Fibroblast of lung (primary cell): Measurements from ENCODE around the gene UAP1L1. TPM values are rescaled to one million over a fixed set of nuclear protein-coding genes. Genes with fewer than 3 reads are reported as not detected.

Experiments used
- DNase-seq, 2 donors: peaks; one replicate each; pipeline versions ENCODE4 v3.0.0 to v3.0.0-alpha.2; 2010; ENCODE audit warnings: low read depth in 2 of 2
- H2AFZ ChIP-seq: 2 replicates; pipeline ENCODE4 v1.5.1; 2012; ENCODE audit warnings: low read length, control low read depth, inconsistent platforms
- H3K27ac ChIP-seq: 2 replicates; pipeline ENCODE4 v1.5.1; 2011; ENCODE audit warnings: low read length, control low read depth; ENCODE audit not compliant: insufficient read depth
- H3K27me3 ChIP-seq: 2 replicates; pipeline ENCODE4 v1.5.1; 2011; ENCODE audit warnings: mild to moderate bottlenecking, low read length; ENCODE audit not compliant: control insufficient read depth, insufficient read depth
- H3K36me3 ChIP-seq: 2 replicates; pipeline ENCODE4 v1.5.1; 2011; ENCODE audit warnings: low read length; ENCODE audit not compliant: control insufficient read depth, insufficient read depth
- H3K4me1 ChIP-seq: 2 replicates; pipeline ENCODE4 v1.5.1; 2011; ENCODE audit warnings: low read length; ENCODE audit not compliant: control insufficient read depth, insufficient read depth; ENCODE audit errors: extremely low read depth
- H3K4me2 ChIP-seq: 2 replicates; pipeline ENCODE4 v1.5.1; 2011; ENCODE audit warnings: low read length, control low read depth; ENCODE audit not compliant: insufficient read depth; ENCODE audit errors: extremely low read depth
- H3K4me3 ChIP-seq, 4 experiments: fragments of 200-600 bp in 1 of 4; sonication (generic) in 1 of 4; replicated peaks in 1 of 4; 2 replicates each; pipeline ENCODE4 v1.5.1; 2011 to 2016; ENCODE audit warnings: low read length in 4 of 4, low read depth in 3 of 4, mild to moderate bottlenecking in 3 of 4, control low read depth in 2 of 4, inconsistent platforms in 1 of 4, mixed read lengths in 1 of 4; ENCODE audit not compliant: insufficient read depth in 1 of 4; ENCODE audit errors: control extremely low read depth in 1 of 4
- H3K79me2 ChIP-seq: 2 replicates; pipeline ENCODE4 v1.5.1; 2012; ENCODE audit warnings: mild to moderate bottlenecking, low read length, inconsistent platforms; ENCODE audit not compliant: control insufficient read depth, insufficient read depth
- H3K9ac ChIP-seq: 2 replicates; pipeline ENCODE4 v1.5.1; 2011; ENCODE audit warnings: mild to moderate bottlenecking, low read length, control low read depth; ENCODE audit not compliant: insufficient read depth
- H3K9me3 ChIP-seq: 2 replicates; pipeline ENCODE4 v1.5.1; 2012; ENCODE audit warnings: low read depth, low read length; ENCODE audit not compliant: control insufficient read depth, insufficient read depth
- H4K20me1 ChIP-seq: 2 replicates; pipeline ENCODE4 v1.5.1; 2011; ENCODE audit warnings: low read length; ENCODE audit not compliant: control insufficient read depth, insufficient read depth; ENCODE audit errors: extremely low read depth
- CTCF ChIP-seq, 2 donors: IDR thresholded peaks in 1 of 2; conservative IDR thresholded peaks in 1 of 2; 1 replicate in 1 of 2; 2 replicates in 1 of 2; pipeline ENCODE4 v1.5.1; 2011 to 2012; ENCODE audit warnings: low read length in 2 of 2, control low read depth in 1 of 2, inconsistent platforms in 1 of 2, low read depth in 1 of 2, mild to moderate bottlenecking in 1 of 2
- EZH2 ChIP-seq: IDR thresholded peaks from 2 replicates; pipeline ENCODE4 v1.5.1; 2012; ENCODE audit warnings: low read length, control low read depth, mild to moderate bottlenecking; ENCODE audit errors: missing control alignments
- polyA plus RNA-seq, 2 donors: library from polyadenylated mRNA; depleted of rRNA in 1 of 2; stranded (reverse) in 1 of 2; unstranded in 1 of 2; fragments of >200 nt; gene quantifications; 2 replicates each; pipeline ENCODE4 v1.2.1, GENCODE V29; 2011 to 2012; ENCODE audit warnings: missing spikeins in 1 of 2
- total RNA-seq: library from RNA; depleted of rRNA; stranded (reverse); fragments of >200 nt; gene quantifications from 2 replicates; pipeline ENCODE4 v1.2.1, GENCODE V29; 2014

UAP1L1 gene
- total and polyA plus RNA-seq, 2 donors (not counting 1 experiment from before 2014, with no cell fraction given): 16.4 to 21.1 TPM

DNA sequence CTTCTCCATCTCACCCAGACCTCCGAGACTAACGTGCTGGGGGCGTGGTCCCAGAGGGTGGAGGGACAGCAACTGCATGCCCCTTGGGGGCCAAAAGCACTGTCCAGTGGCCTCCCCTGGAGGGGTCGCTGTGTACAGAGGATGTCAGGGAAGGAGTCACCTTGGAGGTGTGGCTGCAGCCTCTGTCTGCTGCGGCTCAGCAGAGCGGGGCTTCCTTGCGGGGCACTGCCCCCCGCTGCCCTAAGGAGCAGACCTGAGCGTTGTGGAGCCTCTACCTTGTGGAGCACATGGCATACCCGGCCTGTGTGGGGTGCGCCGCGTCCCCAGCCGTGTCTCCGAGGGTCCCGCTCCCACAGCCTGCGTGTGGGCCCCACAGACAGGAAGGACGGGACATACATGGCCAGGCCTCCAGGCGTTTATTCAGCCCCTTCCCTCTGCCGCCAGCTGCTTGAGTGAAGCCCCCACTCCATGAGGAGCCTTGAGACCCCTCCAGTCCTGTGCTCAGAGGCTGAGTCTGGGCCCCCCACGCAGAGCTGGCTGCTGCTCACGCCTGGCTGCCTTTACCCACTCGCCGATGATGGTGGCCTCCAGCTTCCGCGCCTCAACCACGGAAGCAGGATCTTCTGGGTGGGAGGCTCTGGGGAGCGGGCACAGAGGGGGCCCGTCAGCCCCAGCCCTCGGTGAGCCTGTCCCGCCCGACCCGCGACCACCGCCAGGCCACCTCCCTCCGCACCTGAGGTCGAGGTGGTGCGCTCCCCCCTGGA, 33.0 kb downstream of the UAP1L1 start:
- H3K27me3 ChIP-seq: no peaks in the 10 kb centered on the region
- H3K36me3 ChIP-seq: peaks cover 39% of the 10 kb centered on the region
- H3K79me2 ChIP-seq: no peaks in the 10 kb centered on the region
- H3K4me2 ChIP-seq: no peak overlapping the region
- TF ChIP-seq EZH2: no peak
- no peak for TF ChIP-seq CTCF (conservative IDR thresholded peaks at IDR 0.05 in 1 of 2, IDR thresholded peaks at IDR 0.05 in 1 of 2; ENCODE audit: low read depth in 1 of 2, low read length in 2 of 2)
- H3K4me1 ChIP-seq: no peaks in the 10 kb centered on the region
- H2AFZ ChIP-seq: no peak overlapping the region
- no peak for DNase-seq
- no peak overlapping the region for H3K9ac ChIP-seq
- no peaks in the 10 kb centered on the region for H4K20me1 ChIP-seq
- no peaks in the 10 kb centered on the region for H3K9me3 ChIP-seq
- no peak overlapping the region for H3K4me3 ChIP-seq
- no peak overlapping the region for H3K27ac ChIP-seq

- H4K20me1 ChIP-seq: no peaks in the 10 kb centered on the region
- peaks cover 33% of the 10 kb centered on the region for H3K36me3 ChIP-seq
- no peak overlapping the region for H2AFZ ChIP-seq
- H3K4me3 ChIP-seq: no peak overlapping the region
- no peaks in the 10 kb centered on the region for H3K79me2 ChIP-seq
- no peak overlapping the region for H3K27ac ChIP-seq
- H3K4me2 ChIP-seq: no peak overlapping the region
- no peak for DNase-seq
- TF ChIP-seq CTCF (conservative IDR thresholded peaks at IDR 0.05 in 1 of 2, IDR thresholded peaks at IDR 0.05 in 1 of 2; ENCODE audit: low read depth in 1 of 2, low read length in 2 of 2) (no peak), EZH2 (no peak)
- H3K4me1 ChIP-seq: no peaks in the 10 kb centered on the region
- H3K9ac ChIP-seq: no peak overlapping the region
- no peaks in the 10 kb centered on the region for H3K27me3 ChIP-seq
- H3K9me3 ChIP-seq: no peaks in the 10 kb centered on the region
These were observed 33.8 kb downstream of the UAP1L1 start for GRCh38 chr9:137110911-137111787.

DNA sequence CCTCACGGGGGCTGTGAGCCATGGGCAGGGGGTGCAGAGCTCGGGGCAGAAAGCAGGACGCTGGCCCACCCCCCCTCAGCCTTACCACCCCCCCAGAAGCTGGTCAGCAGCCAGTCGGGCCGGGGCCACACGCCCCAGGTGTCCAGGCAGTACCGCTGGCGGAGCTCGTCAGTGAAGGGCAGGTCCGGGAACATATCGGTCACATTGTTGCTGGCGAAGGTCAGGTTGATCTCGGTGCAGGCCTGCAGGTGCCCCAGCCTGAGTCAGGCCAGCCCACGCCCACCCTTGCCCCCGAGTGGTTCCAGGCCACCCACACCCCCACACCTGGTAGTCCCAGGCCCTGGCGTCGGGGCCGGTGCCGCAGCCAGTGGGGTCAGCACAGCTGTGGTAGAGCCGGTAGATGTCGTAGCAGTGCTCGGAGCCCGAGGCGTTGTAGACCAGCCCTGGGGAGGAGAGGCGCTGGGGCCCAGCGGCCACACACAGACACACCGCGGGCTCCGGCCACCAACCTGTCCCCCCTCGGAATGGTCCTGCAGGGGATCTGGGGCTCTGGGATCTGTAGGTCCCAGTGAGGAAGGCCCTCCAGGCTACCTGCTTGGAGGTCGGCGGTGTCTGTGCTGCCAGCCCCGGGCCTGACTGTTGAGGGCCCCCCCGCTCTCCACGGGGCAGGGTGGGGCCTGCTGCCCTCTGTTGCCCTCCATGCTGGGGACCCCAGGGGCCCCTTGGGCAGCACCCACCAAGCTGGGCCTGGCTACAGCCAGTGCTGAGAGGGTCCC, 34.7 kb downstream of the UAP1L1 start:
- Histone ChIP-seq H3K79me2 (no peaks in the 10 kb centered on the region), H2AFZ (no peak overlapping the region), H3K4me3 (no peak overlapping the region), H3K27me3 (no peaks in the 10 kb centered on the region), H3K9ac (no peak overlapping the region), H3K36me3 (peaks cover 28% of the 10 kb centered on the region), H3K9me3 (no peaks in the 10 kb centered on the region), H4K20me1 (no peaks in the 10 kb centered on the region), H3K4me2 (no peak overlapping the region), H3K27ac (no peak overlapping the region), H3K4me1 (no peaks in the 10 kb centered on the region)
- TF ChIP-seq EZH2 (no peak), CTCF (conservative IDR thresholded peaks at IDR 0.05 in 1 of 2, IDR thresholded peaks at IDR 0.05 in 1 of 2; ENCODE audit: low read depth in 1 of 2, low read length in 2 of 2) (no peak)
- DNase-seq: no peak
